Caki2 (cell line): ENCODE measurements around the gene USP15. TPM values are rescaled to one million over a fixed set of nuclear protein-coding genes. Genes with fewer than 3 reads are reported as not detected.
A peak's percentile ranks its signal among the peaks of the same experiment; 100 is the strongest.

ENCODE experiments used
- DNase-seq: peaks from one replicate; pipeline ENCODE4 v3.0.0-alpha.2; 2015; ENCODE audit warnings: low read depth
- in situ Hi-C: cut with HindIII; loops from 2 replicates; pipeline ENCODE4 v1.10.0; 2016; ENCODE audit warnings: low sequenced_read_pairs, low pct_unique_long_range_greater_than_20kb, mixed read lengths
- total RNA-seq: library from RNA; depleted of rRNA; stranded (reverse); fragments of >200 nt; shearing (Covaris generic); gene quantifications from 2 replicates; pipeline ENCODE4 v1.2.3, GENCODE V29; 2014; ENCODE audit warnings: low replicate concordance

Gene USP15
- total RNA-seq, 1 experiment from 2014 or later: 13.1 TPM

DNA sequence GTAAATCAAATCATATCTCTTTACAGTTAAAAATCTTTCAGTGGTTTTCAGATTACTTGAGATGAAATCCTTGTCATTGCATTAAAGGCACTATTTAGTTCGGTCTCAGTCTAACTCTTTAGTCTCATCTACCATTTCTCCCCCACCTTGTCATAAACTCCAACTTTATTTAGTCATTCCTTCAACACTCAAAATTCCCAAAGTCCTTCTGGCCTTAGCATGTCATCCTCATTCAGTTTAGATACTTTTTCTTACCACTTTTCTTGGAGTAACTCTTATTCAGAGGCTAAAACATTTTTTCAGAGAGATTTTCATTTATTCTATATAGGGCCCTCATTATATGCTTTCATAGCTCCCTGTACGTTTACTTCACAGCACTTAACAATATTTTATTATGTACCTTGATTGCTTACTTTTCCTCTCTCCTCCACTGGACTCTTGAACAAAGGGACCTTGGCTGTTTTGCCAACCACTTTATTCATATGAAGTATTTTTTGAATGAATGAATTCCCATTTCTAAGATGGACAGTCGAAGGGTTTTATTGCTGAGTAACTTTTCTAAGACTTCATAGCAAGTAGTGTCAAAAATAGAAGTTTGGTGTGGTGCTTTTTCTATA, 12.8 kb downstream of the USP15 start:
- no peak for DNase-seq
- in situ Hi-C loops: no loop called here

DNA sequence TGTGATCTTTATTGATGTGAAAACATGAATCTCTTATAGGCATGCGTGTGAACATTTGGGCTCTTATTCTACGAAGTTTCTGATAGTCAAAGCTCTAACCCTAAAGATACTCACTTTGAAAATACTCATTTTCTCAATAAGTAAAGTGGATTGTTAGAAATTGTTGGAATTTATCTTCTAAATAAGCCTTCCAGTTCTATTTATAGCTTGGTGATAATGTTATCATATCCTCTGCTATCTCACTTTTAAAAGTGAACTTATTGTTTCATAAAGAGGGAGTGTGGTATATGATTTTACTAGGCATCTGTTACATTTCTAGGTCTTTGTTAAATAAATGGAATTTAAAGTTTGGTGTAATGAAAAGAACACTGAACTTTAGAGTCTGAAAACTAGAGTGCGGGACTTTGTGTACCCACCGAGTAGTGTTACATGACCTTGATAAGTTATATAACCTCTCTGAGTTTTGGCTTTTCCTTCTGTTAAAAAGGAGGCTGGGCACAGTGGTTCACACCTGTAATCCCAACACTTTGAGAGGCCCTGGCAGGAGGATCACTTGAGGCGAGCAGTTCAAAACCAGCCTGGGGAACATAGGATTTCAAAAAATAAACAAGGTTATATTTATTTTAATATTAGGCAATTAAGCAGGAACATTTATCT, 13.6 kb downstream of the USP15 start:
- in situ Hi-C loops: no loop called here
- no peak for DNase-seq

DNA sequence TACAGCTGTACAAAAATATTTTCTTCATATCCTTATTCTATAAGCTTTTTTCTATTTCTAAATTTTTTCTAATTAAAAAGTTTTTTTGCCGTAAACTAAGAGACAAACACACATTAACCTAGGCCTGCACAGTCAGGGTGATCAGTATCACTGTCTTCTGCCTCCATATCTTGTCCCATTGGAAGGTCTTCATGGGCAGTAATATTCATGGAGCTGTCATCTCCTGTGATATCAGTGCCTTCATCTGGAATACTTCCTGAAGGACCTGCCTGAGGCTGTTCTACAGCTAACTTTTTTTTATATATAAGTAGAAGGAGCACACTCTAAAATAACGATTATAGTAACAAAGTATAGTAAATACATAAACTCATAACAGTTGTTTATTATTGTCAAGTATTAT, 17.8 kb downstream of the USP15 start:
- no peak for DNase-seq
- in situ Hi-C loops: no loop called here

DNA sequence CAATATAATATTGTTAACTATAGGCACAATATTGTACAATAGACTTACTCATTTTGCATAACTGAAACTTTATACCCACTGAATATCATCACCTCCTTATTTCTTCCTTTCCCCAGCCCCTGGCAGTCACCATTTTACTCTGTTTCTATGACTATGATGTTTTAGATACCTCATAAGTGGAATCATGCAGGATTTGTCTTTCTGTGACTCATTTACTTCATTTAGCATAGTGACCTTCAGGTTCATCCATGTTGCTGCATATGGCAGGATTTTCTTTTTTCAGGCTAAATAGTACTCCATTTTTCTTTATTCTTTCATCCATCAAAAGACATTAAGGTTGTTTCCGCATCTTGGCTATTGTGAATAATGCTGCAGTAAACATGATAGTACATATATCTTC, 18.9 kb downstream of the USP15 start:
- in situ Hi-C loops: no loop called here
- DNase-seq: no peak

DNA sequence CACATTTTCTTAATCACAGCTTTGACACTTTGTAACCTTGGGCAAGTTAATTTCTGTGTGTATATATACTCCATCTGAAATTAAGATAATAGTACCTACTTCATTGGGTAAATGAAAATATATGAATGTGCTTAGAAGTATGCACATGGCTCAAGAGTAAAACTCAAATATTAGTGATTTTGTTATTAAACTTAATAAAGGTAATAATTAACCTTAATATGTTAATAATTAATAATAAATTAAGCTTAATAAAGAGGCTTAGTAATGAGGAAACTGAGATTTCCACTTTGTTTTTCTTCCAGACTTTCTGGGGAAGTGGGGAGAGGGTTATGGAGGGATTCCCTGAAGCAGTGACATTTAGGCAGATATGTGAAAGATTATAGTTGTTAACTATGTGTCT, 19.8 kb downstream of the USP15 start:
- in situ Hi-C loops: no loop called here
- no peak for DNase-seq

DNA sequence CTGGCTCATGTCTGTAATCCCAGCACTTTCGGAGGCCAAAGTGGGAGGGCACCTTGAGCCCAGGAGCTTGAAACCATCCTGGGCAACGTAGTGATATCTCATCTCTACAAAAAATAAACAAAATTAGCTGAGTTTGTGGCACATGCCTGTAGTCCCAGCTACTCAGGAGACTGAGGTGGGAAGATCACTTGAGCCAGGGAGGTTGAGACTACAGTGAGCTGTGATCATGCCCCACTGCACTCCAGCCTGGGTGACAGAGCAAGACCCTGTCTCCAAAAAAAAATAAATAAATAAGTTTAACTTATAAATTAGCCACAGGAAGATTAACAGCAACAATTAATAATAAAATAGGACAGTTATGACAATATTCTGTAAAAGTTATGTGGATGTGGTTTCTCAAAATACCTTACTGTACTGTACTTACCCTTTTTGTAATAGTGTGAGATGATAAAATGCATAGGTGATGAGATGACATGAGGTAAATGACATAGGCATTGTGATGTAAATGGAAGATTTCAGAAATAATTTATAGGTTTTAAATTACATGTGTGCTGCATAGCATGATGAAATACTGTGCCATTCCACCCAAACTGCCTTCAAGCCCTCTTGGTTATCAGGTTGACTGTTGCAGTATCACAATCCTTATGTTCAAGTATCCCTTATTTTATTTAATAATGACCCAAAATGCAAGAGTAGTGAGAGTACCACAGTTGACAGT, 22.0 kb downstream of the USP15 start:
- in situ Hi-C loops: no loop called here

DNA sequence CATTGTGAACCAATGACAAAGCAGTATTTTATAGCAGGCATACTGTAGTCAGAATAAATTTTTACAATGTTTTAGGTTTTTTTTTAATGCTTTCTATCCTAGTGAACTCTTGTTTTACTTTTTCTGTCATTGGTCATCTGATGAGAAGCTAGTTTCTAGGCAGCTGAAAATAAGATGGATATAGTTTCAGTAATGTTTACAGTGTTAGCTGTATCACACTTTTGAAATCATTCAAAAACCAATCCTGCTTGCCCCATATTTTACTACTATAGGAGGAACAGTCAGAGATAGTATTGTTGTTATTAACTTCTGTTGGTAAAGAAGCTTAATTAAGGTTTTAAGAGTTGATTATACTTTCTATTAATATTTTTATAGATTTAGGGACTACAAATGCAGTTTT, 24.5 kb downstream of the USP15 start:
- in situ Hi-C loops: no loop called here
- DNase-seq: no peak

More for the DNA sequence above, 22.0 kb downstream of the USP15 start:
- DNase-seq: no peak

DNA sequence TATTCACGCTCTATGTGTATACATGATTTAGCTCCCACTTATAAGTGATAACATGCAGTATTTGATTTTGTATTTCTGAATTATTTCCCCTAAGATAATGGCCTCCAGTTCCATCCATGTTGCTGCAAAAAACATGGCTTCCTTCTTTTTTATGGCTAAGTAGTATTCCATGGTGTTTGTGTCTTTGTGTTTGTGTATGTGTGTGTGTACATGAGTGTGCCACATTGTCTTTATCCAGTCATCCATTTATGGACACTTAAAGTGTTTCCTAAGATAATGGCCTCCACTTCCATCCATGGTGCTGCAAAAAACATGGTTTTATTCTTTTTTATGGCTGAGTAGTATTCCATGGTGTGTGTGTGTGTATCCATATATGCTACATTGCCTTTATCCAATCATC, 25.1 kb downstream of the USP15 start:
- in situ Hi-C loops: no loop called here
- DNase-seq: no peak

DNA sequence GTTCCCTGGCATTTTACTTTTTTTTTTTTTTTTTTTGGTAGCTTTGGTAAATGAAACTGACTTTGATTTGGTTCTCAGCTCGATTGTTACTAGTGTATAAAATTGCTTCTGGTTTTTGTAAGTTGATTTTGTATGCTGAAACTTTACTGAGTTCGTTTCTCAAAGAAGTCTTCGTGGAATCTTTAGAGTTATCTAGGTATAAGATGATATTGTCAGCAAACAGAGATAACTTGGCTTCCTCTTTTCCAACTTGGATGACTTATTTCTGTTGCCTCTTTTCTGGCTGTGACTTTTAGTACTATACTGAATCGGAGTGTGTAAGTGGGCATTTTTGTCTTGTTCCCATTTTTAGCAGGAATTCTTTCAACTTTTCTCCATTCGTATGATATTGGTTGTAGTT, 28.1 kb downstream of the USP15 start:
- in situ Hi-C loops: no loop called here
- DNase-seq: no peak

DNA sequence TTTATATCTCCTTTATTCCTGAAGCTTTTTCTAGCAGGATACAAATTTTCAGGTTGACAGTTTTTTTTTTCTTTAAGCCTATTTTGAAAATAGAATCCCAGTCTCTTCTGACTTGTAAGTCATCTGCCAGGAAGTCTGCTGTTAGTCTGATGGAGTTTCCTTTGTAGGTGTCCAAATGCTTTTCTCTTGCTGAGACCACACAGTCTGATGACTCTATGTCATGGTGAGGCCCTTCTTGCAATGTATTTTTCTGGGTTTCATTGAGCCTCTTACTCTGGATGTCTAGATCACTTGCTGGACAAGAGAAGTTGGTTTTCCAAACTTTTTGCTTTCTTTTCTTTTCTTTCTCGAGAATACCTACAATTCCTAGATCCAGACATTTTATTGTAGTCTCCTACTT, 30.6 kb downstream of the USP15 start:
- in situ Hi-C loops: no loop called here
- peak; percentile 8 for DNase-seq

DNA sequence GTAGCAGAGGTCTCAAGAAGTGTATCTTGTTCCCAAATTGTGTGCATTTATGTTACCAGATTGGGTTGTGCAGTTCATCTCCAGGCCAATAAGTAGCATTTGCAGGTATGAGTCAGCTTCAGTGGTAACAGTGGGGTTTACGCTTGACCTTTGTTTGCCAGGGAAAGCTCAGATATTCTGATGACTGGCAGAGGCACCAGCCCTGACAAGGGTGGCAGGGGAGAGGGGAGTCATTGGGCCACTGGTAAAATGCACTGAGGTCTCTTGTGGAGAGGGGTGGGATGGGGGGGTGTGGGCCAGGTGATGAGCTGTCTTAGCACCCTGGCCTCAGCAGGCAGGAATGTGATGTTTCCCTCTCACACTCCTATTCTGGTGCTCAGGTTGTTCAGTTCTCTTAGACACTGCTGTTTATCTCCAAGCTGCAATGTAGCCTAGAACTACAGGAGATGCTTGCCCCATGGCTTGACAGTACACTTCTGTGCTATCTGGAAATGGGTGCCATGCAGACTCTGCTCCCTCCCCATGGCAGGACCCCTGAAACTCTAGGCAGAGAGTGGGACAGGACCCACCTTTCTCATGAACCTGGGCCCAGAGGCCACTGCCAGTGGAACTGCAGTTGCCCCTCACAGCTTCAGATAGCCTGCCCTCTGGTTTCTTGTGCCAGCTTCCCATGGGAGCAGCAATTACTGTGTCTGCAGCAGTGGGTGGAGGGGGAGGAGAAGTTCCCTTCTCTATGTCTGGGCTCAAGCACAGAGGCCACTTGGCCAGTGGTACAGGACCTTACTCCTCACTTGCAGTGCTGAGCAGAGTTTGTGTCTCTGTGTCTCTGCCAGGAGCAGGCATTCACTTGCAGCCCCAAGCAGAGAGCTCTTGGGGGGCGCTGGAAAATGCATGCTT, 31.9 kb downstream of the USP15 start:
- in situ Hi-C loops: no loop called here
- DNase-seq: peak; percentile 22

DNA sequence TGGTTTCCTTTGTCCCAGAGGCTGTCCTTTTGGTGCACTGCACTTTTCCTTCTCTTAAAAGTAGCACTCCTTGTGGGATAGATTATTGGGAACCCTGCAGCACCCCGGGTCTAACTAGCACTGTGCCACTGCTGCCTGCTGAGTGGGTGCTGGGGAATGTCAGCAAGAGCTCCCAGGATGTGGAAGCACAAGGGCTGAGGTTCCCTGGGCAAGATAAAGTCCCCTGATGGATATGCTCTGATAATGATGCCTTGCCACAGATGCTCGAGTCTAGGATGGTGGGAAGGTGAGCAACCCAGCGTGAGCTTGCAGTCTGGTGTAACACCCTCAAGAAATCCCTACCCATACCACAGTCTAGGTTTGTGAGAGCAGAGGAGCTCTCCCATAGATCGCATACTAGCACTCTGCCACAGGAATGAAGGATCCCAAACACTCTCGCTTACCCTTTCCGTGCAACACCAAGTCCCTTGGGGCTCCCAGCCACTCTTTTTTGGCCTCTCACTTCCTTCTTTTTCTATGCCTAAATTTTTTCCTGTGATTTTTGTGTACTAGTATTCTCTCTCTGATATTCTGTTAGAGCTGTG, 32.6 kb downstream of the USP15 start:
- in situ Hi-C loops: no loop called here
- no peak for DNase-seq

DNA sequence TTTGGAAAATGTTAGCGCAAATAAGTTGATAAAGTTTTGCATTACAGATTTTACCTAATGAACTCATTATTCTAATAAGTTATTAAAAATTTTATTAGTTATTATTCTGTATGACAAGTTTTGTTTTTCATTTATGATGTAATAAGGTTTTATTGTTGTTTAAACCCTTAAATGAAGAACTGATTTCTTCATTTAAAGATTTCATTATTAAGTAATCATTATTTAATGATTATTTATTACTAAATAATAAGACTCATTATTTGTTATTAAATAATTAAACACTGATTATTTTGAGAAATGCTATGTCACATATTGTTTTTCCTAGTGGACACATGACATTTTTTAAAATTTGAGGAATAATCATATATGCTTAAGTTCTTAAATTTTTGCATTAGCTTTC, 34.2 kb downstream of the USP15 start:
- DNase-seq: no peak
- in situ Hi-C loops: no loop called here

DNA sequence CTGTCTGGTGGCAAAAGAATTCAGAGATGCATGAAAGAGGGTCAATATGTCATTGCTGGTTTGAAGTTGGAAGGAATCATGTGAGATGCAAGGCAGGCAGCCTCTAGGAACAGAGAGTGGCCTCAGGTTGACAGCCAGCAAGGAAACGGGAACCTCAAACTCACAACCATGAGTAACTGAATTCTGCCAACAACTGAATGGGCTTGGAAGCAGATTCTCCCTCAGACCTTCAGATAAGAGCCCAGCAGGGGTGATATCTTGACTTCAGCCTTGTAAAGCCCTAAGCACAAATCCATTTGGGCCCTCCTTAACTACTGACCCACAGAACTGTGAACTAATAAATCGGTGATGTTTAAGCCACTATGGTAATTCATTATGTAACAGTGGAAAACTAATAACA, 35.8 kb downstream of the USP15 start:
- DNase-seq: no peak
- in situ Hi-C loops: no loop called here

DNA sequence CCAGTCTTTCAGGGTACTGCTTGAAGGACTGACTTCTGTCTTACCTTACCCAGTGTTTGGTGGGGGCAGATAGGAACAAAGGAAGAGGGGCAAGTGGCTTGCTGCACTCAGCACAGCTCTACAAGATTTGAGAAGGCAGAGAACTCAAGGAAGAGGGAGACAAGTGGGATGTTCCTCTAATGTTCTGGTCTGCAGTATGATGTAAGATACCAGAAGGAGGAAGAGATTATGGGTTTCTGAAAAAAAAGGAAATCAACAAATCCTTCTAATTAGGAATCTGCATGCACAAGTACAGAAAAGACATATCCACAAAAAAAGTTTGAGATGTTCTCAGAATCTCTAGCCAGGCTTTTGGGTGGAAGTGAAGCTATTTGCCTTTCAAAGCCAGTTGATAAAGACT, 37.1 kb downstream of the USP15 start:
- DNase-seq: no peak
- in situ Hi-C loops: no loop called here

DNA sequence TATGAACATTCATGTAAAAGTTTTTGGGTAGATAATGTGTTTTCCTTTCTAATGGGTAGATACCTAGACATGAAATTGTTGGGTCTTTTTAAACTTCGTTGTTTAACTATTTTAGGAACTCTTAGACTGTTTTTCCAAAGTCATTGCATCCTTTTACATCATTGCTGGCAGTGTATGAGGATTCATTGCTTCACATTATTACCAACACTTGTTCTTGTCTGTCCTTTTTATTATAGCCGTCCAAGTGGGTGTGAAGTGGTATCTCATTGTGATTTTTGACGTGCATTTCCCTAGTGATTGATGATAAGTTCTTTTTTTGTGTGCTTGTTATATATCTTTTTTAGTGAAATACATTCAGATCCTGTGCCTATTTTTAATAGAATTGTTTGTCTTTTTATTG, 39.4 kb downstream of the USP15 start:
- in situ Hi-C loops: no loop called here
- no peak for DNase-seq

DNA sequence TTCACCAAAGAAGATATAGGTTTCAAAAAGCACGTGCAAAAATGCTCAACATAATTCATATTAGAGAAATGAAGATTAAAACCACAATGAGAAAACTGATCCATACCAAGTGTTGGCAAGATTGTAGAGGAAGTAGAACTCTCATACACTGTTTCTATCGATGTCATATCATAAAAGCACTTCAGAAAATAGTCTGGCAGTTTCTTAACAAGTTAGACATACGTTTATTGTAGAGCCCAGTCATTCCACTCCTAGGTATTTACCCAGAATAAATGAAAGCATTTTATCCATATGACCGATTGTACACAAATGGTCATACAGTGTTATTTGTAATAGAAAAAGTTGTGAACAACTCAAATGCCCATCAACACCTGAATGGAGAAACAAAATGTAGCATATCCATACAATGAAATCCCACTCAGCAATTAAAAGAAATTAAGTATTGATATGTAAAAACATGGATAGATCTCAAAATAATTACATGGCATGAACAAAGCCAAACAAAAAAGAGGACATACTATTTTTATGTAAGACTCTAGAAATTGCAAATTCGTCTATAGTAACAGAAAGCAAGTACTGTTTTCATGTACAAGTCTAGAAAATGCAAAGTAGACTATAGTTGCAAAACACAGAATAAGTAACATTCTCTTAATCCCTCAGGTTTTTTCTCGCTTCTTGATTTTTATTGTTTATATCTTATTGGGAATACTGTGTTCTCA, 41.0 kb downstream of the USP15 start:
- no peak for DNase-seq
- in situ Hi-C loops: no loop called here

DNA sequence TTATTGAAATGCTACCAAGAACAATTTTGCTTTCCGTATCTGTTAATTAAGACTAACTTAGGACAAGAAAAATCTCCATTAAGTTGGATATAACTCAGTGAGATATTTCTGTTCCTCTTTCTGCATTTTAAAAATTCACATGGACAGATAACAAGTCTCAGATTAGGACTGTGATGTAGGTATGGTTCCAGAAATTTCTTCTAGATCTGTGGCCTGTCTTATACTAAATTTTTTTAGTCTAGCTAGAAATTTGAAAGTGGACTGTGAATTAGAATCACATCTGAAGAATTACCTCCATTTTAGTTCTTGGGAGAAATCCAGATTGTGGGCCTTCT, 41.6 kb downstream of the USP15 start:
- in situ Hi-C loops: no loop called here
- DNase-seq: no peak
